Gastroesophageal sphincter (tissue), 2 donors: ENCODE results near the gene NFATC4.

ENCODE experiments used
- POLR2A ChIP-seq, 2 donors: fragments of 450-650 bp; IDR thresholded peaks; one replicate each; pipeline ENCODE4 v1.6.1; 2017; ENCODE audit warnings: antibody characterized with exemption in 2 of 2, mild to moderate bottlenecking in 2 of 2, moderate library complexity in 1 of 2
- POLR2AphosphoS5 ChIP-seq: sonication (generic); formaldehyde crosslinking; IDR thresholded peaks from one replicate; pipeline ENCODE4 v1.6.1; 2017; ENCODE audit warnings: antibody characterized with exemption

DNA sequence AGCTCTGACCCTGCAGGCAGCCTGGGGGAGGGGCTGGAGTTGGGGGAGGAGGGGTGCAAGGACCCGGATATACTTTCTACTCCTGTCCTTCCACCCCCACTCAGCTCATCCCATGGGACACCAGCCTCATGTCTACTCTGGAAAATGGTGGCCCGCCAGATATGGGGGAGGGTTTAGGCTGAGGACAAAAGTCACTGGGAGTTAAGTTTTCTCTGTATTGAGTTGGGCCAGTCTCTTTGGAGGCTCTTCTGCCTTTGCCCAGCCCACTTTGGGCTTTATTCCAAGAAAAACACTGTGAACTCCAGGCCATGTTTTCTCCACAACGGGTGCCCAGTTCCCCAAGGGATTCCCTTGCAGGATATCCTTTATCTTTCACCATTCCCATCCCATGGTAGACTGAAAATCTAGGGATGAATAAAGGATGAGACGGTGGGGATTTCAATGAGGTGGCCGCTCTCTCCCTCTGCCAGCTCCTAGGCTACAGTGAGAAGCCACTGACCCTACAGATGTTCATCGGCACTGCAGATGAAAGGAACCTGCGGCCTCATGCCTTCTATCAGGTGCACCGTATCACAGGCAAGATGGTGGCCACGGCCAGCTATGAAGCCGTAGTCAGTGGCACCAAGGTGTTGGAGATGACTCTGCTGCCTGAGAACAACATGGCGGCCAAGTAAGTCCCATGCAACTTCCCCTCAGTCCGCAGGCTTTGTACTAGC is 4.9 kb downstream of the NFATC4 start:
- TF ChIP-seq POLR2AphosphoS5 (no peak), POLR2A (IDR thresholded peaks at IDR 0.05) (no peak)
